ENCODE results near the gene SLCO2B1.
A peak's percentile ranks its signal among the peaks of the same experiment; 100 is the strongest.
"Not testable (repeated sequence)": the region's sequence is repeated elsewhere in the genome, so short reads cannot be mapped to it uniquely, and the experiment has no call there.

SLCO2B1 gene, protein sequence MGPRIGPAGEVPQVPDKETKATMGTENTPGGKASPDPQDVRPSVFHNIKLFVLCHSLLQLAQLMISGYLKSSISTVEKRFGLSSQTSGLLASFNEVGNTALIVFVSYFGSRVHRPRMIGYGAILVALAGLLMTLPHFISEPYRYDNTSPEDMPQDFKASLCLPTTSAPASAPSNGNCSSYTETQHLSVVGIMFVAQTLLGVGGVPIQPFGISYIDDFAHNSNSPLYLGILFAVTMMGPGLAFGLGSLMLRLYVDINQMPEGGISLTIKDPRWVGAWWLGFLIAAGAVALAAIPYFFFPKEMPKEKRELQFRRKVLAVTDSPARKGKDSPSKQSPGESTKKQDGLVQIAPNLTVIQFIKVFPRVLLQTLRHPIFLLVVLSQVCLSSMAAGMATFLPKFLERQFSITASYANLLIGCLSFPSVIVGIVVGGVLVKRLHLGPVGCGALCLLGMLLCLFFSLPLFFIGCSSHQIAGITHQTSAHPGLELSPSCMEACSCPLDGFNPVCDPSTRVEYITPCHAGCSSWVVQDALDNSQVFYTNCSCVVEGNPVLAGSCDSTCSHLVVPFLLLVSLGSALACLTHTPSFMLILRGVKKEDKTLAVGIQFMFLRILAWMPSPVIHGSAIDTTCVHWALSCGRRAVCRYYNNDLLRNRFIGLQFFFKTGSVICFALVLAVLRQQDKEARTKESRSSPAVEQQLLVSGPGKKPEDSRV

DNA sequence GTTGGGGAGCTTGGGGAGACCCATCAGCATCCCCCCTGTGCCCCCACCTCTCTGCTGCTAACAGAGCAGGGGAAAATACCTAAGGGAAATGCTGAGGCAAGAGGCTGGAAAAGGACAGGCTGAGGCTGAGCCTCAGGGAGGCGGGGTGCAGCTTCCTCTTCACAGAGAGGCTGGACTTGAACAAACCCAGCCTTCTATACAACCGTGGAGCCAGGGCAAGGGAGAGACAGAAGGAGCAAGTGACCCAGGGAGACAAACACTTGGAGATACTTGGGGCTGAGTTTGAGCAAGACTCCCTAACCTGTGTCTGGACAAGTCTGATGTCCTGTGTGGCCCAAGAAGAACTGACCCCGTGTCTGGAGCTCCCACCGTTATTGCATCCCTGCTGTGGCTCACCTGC lies at the start of gene SLCO2B1:
TSS of gene SLCO2B1 (plus strand) at position 229 of the 400 bp plus-strand sequence. CDS start 275 bp downstream, outside the sequence.
- peak in 6 of 42 donors; percentile 14 to 50 (median 34) for DNase-seq
- intact Hi-C loops (cut with DNase I): no loop called here

DNA sequence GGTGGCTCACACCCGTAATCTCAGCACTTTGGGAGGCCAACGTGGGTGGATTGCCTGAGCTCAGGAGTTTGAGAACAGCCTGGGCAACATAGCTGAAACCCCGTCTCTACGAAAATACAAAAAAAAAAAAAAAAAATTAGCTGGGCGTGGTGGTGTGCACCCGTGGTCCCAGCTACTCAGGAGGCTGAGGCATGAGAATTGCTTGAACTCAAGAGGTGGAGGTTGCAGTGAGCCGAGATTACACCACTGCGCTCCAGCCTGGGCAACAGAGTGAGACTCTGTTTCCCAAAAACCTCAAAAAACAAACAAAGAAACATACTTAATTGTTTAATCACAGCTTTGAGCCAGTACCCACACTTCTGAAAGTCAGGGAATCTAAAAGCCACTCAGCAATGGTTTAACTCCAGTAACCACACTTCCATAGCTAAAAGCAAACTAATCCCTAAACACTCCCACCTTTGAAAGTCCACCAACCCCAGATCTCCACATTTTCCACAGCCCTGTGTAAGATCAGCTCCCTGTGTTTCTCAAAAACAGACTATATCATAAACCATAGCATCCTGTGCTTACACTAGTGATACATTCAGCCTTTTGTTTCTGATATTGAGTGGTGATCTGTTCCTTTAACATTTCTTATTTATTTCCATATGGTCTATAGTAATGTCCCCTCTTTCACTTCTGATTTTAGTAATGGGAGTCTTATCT lies 49.3 kb upstream of the SLCO2B1 start:
- intact Hi-C loops (cut with DNase I): no loop called here

DNA sequence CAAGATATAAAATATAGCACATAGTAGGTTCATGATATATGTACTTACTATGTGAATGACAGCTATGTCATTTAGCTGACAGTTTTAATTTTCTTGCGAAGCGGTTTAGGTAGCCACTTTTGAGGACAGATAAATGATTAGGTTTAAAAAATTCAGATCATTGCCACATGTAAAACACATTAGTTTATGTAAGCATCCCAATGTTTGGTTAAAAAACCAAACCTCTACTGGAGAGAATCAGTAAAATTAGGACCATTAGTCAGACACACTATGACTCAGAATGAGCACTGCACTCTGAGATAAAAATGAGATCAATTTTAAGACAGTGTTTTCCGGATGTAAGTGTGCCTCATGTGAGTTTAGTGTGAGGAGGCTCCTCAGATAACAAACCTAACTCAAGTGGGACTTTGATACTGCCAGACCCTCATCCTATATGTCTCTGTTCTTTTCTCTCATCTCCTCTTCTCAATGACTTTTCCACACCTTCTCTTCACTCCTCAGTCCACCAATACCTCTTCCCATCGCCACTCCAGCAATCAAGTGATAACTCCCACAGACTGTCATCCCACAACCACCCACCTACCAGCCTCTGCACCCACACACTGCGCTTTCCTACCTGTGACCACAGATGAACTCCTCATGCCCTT lies 47.4 kb upstream of the SLCO2B1 start:
- peak in 3 of 42 donors; percentile 1 to 37 (median 11) for DNase-seq
- intact Hi-C loops (cut with DNase I): no loop called here

More for the DNA sequence above, 49.3 kb upstream of the SLCO2B1 start:
- DNase-seq: no peak

DNA sequence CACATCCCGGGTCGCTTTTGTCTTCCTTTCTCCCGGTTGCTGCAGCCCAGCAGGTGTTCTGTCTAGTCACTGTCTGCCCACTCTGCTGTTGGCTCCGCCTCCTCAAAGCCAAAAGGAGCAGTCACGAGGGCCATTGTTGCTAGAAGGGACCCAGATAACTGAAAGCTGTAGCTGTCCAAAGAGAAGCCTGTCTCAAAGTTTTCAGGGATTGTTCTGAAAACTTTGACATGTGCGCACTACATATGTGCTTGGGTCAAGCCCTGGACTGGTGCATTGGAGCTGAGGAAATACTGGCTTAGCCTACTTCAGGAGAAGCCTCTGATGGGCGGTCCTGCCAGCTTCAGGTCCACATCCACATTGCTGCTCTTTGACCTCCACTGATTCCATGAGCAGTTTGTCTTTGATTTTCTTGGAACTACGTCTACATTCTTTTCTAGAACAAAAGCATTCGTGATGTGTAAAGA lies 45.4 kb upstream of the SLCO2B1 start:
- DNase-seq: no peak
- intact Hi-C loops (cut with DNase I): no loop called here

DNA sequence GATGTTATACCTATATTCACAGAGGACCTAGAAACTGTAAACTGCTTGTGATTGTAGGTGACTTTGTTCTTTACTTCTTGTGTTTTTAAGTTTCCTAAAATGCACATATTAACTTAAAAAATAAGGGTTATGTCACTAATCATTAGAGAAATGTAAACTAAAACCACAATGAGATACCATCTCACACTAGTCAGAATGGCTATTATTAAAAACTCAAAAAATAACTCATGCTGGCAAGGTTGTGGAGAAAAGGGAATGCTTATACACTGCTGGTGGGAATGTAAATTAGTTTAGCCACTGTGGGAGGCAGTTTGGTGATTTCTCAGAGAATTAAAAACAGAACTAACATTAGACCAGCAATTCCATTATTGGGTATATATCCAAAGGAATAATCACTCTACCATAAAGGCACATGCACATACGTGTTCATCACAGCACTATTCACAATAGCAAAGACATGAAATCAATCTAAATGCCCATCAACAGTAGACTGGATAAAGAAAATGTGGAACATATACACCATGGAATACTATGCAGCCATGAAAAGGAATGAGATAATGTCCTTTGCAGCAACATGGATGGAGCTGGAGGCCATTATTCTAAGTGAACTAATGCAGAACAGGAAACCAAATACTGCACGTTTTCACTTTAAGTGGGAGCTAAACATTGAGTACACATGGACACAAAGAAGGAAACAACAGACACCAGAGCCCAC lies 44.8 kb upstream of the SLCO2B1 start:
- DNase-seq; intact Hi-C loops (cut with DNase I): not testable (repeated sequence)

DNA sequence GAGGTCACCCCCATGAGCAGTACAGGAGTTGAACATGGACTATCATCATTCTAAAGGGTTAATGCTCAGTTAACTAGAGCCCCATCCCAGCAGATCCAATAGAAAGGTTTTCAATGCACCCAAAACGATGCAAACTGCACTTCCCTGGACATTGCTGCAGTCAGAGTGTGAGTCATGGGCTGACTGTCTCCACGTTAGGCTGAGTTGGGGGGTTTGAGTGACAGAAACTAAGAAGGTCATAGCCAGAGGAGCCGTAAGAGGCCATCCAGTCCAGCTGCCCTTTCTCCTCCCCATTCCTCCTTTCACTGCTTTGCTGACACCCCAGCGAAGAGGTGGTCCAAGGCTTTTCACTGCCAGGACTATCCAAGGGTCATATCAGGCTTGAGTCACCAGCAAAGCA lies 43.7 kb upstream of the SLCO2B1 start:
- DNase-seq: no peak
- intact Hi-C loops (cut with DNase I): no loop called here

DNA sequence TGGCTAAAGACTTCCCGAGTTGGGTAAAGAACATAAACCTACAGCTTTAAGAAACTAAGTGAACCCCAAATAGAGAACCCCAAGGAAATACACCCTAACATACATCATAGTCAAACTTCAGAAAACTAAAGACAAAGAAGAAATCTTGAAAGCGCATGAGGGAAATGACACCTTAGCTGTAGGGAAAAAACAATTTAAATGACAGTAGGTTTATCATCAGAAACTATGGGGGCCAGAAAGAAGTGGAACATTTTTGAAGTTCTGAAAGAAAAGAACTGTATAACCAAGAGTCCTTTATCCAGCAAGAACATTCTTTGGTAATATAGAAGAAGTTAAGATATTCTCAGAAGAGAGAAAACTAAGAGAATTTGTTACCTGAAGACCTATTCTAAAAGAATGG lies 38.7 kb upstream of the SLCO2B1 start:
- DNase-seq: no peak
- intact Hi-C loops (cut with DNase I): no loop called here

DNA sequence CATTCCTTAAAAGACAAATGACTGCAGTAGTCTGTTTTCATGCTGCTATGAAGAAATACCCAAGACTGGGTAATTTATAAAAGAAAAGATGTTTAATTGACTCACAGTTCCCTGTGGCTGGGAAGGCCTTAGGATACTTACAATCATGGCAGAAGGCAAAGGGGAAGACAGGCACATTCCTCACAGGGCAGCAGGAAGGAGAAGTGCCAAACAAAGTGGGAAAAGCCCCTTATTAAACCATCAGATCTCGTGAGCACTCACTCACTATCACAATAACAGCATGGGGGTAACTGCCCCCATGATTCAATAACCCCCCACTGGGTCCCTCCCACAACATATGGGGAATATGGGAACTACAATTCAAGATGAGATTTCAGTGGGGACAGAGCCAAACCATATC lies 37.9 kb upstream of the SLCO2B1 start:
- DNase-seq: no peak
- intact Hi-C loops (cut with DNase I): no loop called here

DNA sequence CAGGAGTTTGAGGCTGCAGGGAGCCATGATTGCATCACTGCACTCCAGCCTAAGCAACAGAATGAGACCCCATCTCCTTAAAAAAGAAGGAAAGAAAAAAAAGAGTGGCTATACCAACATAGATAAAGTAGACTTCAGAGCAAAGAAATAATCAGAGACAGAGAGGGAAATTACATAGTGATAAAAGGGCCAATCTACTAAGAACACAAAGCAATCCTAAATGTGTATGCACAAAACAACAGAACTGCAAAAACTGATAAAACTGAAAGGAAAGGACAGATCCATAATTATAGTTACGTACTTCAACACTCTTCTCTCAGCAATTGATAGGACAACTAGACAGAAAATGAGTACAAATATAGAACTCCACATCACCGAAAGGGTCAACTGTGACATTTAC lies 36.4 kb upstream of the SLCO2B1 start:
- DNase-seq: no peak
- intact Hi-C loops (cut with DNase I): no loop called here

DNA sequence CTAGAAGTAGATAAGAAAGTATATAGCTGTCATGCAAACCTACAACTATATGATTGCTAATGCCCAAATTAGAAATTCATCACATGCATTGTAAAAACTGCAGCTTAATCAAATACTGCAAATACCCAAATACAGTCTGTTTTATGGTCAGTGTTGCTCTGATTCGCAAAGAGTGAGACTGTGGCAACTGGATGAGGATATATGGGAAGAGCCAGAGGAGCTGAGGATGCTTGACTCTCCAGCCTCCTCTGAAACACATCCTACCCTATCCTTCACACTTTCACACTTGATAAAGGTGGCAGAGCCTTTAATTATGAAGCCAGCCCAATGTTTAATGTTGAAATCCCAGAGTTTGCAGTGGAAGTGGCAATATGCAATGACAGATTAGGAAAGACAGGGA lies 32.3 kb upstream of the SLCO2B1 start:
- DNase-seq: no peak
- intact Hi-C loops (cut with DNase I): no loop called here

DNA sequence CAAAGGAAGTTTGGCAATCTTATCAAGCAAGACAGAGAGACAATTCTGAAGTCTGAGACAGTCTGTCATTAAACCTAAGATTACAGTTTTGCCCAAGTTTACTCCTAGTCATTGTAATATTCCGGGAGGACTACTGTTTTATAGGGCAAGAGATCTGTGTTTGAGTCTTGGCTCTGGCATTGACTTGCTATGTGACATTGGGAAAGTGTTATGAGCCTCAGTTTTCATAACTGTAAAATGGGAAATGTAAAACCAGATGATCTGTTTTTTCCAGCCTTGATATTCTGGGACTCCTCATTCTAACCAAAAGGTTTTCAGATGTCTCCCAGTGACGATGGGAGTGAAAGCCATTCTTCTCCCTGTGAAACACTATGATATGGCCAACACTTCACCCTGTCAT lies 24.3 kb upstream of the SLCO2B1 start:
- DNase-seq: no peak
- intact Hi-C loops (cut with DNase I): no loop called here

DNA sequence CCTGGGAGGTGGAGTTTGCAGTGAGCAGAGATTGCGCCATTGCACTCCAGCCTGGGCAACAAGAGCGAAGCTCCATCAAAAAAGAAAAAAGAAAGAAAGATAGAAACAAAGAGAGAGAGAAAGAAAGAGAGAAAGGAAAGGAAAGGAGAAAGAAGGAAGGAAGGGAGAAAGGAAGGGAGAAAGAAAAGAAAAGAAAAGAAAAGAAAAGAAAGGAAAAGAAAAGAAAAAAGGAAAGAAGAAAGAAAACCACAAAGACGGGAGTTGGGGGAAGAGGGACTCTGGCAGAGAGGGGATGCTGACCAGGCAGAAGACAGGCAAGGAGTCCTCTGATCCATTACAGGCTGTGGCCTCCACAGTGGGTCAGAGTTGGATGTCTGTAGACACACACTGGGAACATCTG lies 18.8 kb upstream of the SLCO2B1 start:
- DNase-seq: no peak

DNA sequence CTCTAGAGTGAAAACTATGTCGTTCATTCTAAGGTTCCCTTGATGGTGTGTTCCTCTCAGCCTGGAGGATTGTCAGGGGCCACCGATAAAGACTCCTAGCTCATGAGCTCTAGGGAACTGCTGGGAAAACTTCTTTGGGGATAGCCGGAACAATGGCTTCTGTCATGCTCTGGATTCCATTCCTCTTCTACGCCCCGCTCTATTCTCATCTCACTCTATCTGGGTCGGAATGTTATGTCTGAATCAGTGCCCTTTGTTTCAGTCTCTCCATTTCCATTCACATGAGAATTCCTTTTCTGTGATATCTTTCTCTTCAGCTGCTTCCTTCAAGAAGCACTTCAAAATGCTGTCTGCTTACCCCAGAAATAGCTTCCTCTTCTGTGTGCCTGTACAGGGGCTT lies 16.9 kb upstream of the SLCO2B1 start:
- DNase-seq: no peak
- intact Hi-C loops (cut with DNase I): no loop called here

More for the DNA sequence above, 18.8 kb upstream of the SLCO2B1 start:
- intact Hi-C loops (cut with DNase I): no loop called here

DNA sequence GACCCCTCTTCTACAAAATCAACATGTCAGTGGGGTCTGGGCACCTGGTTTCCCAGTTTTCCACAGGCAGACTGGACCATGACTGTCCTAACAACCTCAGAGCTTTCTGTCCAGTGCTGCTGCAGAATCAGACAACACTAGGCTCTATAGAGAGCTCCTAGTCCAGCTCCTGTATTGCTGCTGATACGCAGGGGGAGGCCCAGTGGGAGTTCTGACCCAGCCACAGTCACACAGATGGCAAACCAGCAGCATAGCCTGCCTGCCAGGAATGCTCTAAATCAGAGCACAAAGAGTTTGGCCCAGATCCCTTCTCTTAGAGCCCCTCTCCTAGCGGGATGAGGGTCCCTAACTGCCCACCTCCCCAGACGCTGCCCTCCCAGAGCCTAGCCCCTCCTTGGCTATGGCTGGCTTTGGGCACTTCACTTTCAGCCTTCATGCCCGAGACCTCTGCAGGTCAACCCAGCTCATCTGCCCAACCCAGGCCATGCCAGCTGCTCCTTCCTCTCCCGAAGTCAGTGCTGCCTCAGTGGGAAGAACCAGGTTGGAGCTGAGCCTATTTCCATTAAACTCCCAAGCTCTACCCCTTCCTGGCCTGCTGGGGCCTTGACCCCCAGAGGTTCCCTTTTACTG lies 15.8 kb upstream of the SLCO2B1 start:
- no peak for DNase-seq
- intact Hi-C loops (cut with DNase I): no loop called here

DNA sequence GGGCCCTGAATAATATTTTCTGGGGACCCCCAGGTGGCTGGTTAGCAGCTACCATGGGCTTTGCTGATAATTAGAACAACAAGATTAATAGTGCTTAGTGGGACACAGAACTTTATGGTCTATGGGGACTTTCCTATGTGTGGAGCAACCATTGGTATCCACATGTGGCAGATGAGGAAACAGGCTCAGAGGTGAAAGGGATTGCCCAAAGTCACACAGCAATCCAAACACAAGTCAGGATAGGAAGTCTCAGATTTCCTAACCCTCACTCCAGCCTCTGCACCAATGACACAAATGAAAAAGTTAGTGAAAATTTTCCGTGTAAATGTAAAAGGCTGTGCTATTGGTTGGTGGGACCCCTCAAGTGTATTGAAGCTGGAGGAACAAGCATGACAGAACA lies 15.3 kb upstream of the SLCO2B1 start:
- intact Hi-C loops (cut with DNase I): no loop called here
- no peak for DNase-seq

DNA sequence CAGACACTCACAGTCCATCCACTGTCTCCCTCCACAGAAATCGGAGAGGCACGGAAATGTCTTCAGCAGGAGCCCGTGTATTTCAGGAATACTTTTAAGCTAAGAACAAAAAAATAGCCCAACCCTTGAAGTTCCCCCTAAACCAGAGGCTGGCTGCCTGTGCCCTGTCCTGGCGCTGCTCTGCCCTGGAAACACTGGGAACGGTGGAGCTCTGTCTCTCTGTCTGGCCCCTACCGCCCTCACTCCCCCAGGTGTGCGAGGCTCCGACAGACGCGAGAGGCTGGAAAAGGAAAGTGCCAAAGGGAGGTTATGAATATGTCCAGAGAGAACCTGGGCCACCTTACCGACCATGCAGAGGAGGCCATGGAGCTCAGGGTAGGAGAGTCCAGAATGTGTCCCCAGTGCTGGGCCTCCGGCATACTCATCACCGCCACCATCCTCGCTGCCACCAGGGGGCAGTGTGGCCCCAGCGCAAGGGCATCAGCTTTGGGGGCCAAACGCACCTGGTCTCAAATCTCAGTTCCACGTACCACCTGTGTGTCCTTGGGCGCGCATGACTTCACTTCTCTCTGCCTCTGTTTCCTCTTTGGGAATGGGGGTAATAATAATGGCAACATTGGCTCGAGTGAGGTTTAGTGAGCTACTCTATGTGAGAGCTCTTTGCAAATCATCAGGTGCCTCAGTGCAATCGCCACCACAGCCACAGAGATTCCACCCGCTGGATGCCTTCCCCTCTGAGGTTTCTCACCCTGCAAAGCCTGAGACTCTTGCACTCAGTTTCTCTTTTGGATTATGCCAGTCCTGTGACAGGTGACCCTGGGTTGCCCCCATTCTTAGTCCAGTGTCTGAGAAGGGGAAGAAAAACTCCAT lies 10.4 kb upstream of the SLCO2B1 start:
- peak; percentile 38 to 89 (median 76) for DNase-seq
- intact Hi-C loops (cut with DNase I): no loop called here

DNA sequence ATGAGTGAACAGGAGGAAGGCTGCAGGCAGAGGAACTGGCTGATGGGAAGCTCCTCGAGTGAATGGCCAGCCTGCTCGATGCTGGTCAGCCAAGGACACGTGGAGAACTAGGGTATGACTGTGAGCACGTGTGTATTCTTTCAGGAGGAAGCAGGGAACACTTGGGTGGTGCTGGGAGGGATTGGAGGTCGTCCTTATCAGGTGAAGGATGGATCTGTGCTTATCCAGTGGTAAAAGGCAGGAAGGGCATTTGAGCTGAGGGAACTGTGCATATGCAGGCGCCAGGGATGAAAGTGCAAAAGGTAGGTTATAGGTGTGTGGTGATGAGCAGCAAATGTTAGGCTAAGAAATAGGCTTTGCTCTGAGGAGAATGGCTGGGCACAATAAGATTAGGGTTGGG lies 9.7 kb upstream of the SLCO2B1 start:
- DNase-seq: peak in 1 of 42 donors; percentile 23
- intact Hi-C loops (cut with DNase I): no loop called here

Measured in head of caudate nucleus (tissue), 42 donors.